Progenitor cell of endocrine pancreas (in vitro differentiated cells): Measurements from ENCODE around the gene PDE6B. TPM values are rescaled to one million over a fixed set of nuclear protein-coding genes. Genes with fewer than 3 reads are reported as not detected.

Experiments used
- DNase-seq: peaks from one replicate; pipeline ENCODE4 v3.0.0; 2021; ENCODE audit warnings: low spot score; ENCODE audit not compliant: unreplicated experiment
- H3K27ac Mint-ChIP-seq: 2 replicates; pipeline ENCODE4 v1.8.0; 2021; ENCODE audit warnings: mild to moderate bottlenecking, moderate library complexity, mixed read lengths
- H3K27me3 Mint-ChIP-seq: 2 replicates; pipeline ENCODE4 v1.8.0; 2021; ENCODE audit warnings: mixed read lengths
- H3K36me3 Mint-ChIP-seq: 2 replicates; pipeline ENCODE4 v1.8.0; 2022; ENCODE audit warnings: mixed read lengths; ENCODE audit not compliant: insufficient read depth
- H3K4me1 Mint-ChIP-seq: 2 replicates; pipeline ENCODE4 v1.8.0; 2021; ENCODE audit warnings: low read depth, mixed read lengths
- H3K4me3 Mint-ChIP-seq: 2 replicates; pipeline ENCODE4 v1.8.0; 2021; ENCODE audit warnings: low read depth, mild to moderate bottlenecking, moderate library complexity, mixed read lengths
- H3K9me3 Mint-ChIP-seq: 2 replicates; pipeline ENCODE4 v1.8.0; 2021; ENCODE audit warnings: low read depth, mixed read lengths
- CTCF ChIP-seq: fragments of 200-600 bp; sonication (generic); IDR thresholded peaks from one replicate; pipeline ENCODE4 v1.5.0; 2021; ENCODE audit warnings: antibody characterized with exemption, mild to moderate bottlenecking; ENCODE audit not compliant: unreplicated experiment
- total RNA-seq: library from RNA; stranded (reverse); gene quantifications from 2 replicates; pipeline ENCODE4 v1.2.1, GENCODE V29; 2021

PDE6B gene
- total RNA-seq, 1 donor from 2014 or later: 10.4 TPM

GRCh38 chr4:629915-630641 lies 4.7 kb downstream of the PDE6B start:
- Mint-ChIP-seq H3K27me3 (peaks cover 9% of the 10 kb centered on the region), H3K36me3 (no peaks in the 10 kb centered on the region), H3K9me3 (no peaks in the 10 kb centered on the region), H3K4me3 (no peak overlapping the region), H3K27ac (no peak overlapping the region), H3K4me1 (peaks cover 6% of the 10 kb centered on the region)
- TF ChIP-seq CTCF: no peak
- no peak for DNase-seq

- H3K36me3 Mint-ChIP-seq: no peaks in the 10 kb centered on the region
- peaks cover 6% of the 10 kb centered on the region for H3K4me1 Mint-ChIP-seq
- H3K27me3 Mint-ChIP-seq: peaks cover 12% of the 10 kb centered on the region
- DNase-seq: no peak
- H3K9me3 Mint-ChIP-seq: no peaks in the 10 kb centered on the region
- H3K4me3 Mint-ChIP-seq: no peak overlapping the region
- H3K27ac Mint-ChIP-seq: no peak overlapping the region
- no peak for TF ChIP-seq CTCF
Measured at GRCh38 chr4:630656-631055, 5.3 kb downstream of the PDE6B start.

- Mint-ChIP-seq H3K27me3 (peaks cover 15% of the 10 kb centered on the region), H3K27ac (no peak overlapping the region), H3K9me3 (no peaks in the 10 kb centered on the region), H3K4me1 (peaks cover 6% of the 10 kb centered on the region), H3K36me3 (no peaks in the 10 kb centered on the region), H3K4me3 (no peak overlapping the region)
- DNase-seq: no peak
- no peak for TF ChIP-seq CTCF
Measured at GRCh38 chr4:632196-632790, 6.9 kb downstream of the PDE6B start.

DNA sequence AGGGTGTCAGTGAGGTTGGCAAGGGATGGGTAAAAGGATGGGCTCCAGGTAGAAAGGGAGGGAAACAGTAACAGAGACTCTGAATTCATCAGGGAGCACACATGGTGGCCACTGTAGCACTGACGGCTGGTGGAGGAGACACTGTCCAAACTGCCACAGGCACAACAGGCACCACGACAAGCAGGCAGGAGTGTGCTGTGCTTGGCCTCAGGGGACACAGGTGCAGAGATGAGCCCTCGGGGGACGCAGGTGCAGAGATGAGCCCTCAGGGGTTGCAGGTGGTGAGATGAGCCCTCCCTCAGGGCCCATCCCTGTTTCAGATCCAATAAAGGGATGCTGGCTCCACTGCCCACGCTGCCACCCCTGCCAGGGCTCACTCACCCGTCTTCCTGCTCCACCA lies 7.6 kb downstream of the PDE6B start:
- Mint-ChIP-seq H3K4me3 (no peak overlapping the region), H3K27me3 (peaks cover 15% of the 10 kb centered on the region), H3K4me1 (peaks cover 6% of the 10 kb centered on the region), H3K36me3 (no peaks in the 10 kb centered on the region), H3K27ac (no peak overlapping the region), H3K9me3 (no peaks in the 10 kb centered on the region)
- no peak for TF ChIP-seq CTCF
- no peak for DNase-seq

DNA sequence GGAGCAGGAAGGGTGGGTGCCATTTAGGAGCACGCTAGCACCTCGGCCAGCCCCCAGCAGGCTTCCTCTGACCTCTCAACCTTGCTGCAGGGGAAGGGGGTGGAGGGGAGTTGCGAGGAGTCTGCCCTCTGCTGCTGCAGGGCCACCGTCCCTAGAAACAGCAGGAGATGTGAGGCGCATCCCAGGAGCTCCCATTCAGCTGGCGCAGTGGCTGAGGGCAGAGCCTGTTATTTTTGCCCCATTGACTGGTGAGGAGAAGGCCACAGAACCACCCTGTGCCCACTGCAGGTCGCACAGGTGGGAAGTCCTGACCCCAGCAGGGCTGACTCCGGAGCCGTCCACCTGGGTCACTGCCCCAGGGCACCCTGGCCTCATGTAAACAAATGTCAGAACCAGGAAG lies 8.0 kb downstream of the PDE6B start:
- peaks cover 15% of the 10 kb centered on the region for H3K27me3 Mint-ChIP-seq
- H3K4me3 Mint-ChIP-seq: no peak overlapping the region
- no peak for TF ChIP-seq CTCF
- no peaks in the 10 kb centered on the region for H3K9me3 Mint-ChIP-seq
- DNase-seq: no peak
- H3K4me1 Mint-ChIP-seq: peaks cover 6% of the 10 kb centered on the region
- H3K36me3 Mint-ChIP-seq: no peaks in the 10 kb centered on the region
- H3K27ac Mint-ChIP-seq: no peak overlapping the region
